GM23248 (cell line): ENCODE measurements around the gene HDAC4. TPM values are rescaled to one million over a fixed set of nuclear protein-coding genes. Genes with fewer than 3 reads are reported as not detected.
A peak's percentile ranks its signal among the peaks of the same experiment; 100 is the strongest.

Experiments used
- DNase-seq: peaks from one replicate; pipeline ENCODE4 v3.0.0-alpha.2; 2015
- H2AFZ ChIP-seq: fragments of 200-600 bp; sonication (generic); 2 replicates; pipeline ENCODE4 v1.6.1; 2016; ENCODE audit warnings: antibody characterized with exemption
- H3F3A ChIP-seq: fragments of 200-600 bp; sonication (generic); 2 replicates; pipeline ENCODE4 v1.6.1; 2016; ENCODE audit warnings: mild to moderate bottlenecking, antibody characterized with exemption, mixed run types; ENCODE audit not compliant: insufficient read depth
- H3K27ac ChIP-seq: fragments of 200-600 bp; sonication (generic); 2 replicates; pipeline ENCODE4 v1.5.1; 2016; ENCODE audit warnings: mild to moderate bottlenecking
- H3K27me3 ChIP-seq: fragments of 200-600 bp; sonication (generic); replicated peaks from 2 replicates; pipeline ENCODE4 v1.6.1; 2016; ENCODE audit warnings: mild to moderate bottlenecking; ENCODE audit not compliant: insufficient read depth
- H3K36me3 ChIP-seq: fragments of 200-600 bp; sonication (generic); 2 replicates; pipeline ENCODE4 v1.6.1; 2016; ENCODE audit warnings: low read depth, mild to moderate bottlenecking
- H3K4me1 ChIP-seq: fragments of 200-600 bp; sonication (generic); 2 replicates; pipeline ENCODE4 v1.6.1; 2016; ENCODE audit warnings: mild to moderate bottlenecking; ENCODE audit not compliant: insufficient read depth
- H3K4me2 ChIP-seq: fragments of 200-600 bp; sonication (generic); one replicate; pipeline ENCODE4 v1.6.1; 2016; ENCODE audit warnings: mild to moderate bottlenecking; ENCODE audit not compliant: unreplicated experiment
- H3K4me3 ChIP-seq: fragments of 200-600 bp; sonication (generic); 2 replicates; pipeline ENCODE4 v1.5.1; 2016; ENCODE audit warnings: mild to moderate bottlenecking
- H3K79me2 ChIP-seq: fragments of 200-600 bp; sonication (generic); 2 replicates; pipeline ENCODE4 v1.6.1; 2016; ENCODE audit warnings: mild to moderate bottlenecking; ENCODE audit not compliant: insufficient read depth
- H3K9ac ChIP-seq: fragments of 200-600 bp; sonication (generic); 2 replicates; pipeline ENCODE4 v1.6.1; 2016; ENCODE audit warnings: mild to moderate bottlenecking
- H3K9me2 ChIP-seq: fragments of 200-600 bp; sonication (generic); 2 replicates; pipeline ENCODE4 v1.6.1; 2016; ENCODE audit warnings: mixed run types, mild to moderate bottlenecking, moderate library complexity; ENCODE audit not compliant: insufficient read depth
- H3K9me3 ChIP-seq: fragments of 200-600 bp; sonication (generic); one replicate; pipeline ENCODE4 v1.6.1; 2017; ENCODE audit warnings: low read depth
- H4K20me1 ChIP-seq: fragments of 200-600 bp; sonication (generic); 2 replicates; pipeline ENCODE4 v1.6.0; 2016; ENCODE audit not compliant: insufficient read depth
- EZH2 ChIP-seq: fragments of 200-600 bp; sonication (generic); IDR thresholded peaks from 2 replicates; pipeline ENCODE4 v1.6.1; 2018; ENCODE audit warnings: antibody characterized with exemption, mild to moderate bottlenecking; ENCODE audit not compliant: insufficient read depth, poor library complexity, severe bottlenecking
- EZH2phosphoT487 ChIP-seq: fragments of 200-600 bp; sonication (generic); IDR thresholded peaks from 2 replicates; pipeline ENCODE4 v1.6.1; 2018; ENCODE audit warnings: antibody characterized with exemption, moderate library complexity, mild to moderate bottlenecking, low read depth; ENCODE audit not compliant: insufficient read depth
- WGBS, 2 experiments: methylation state at CpG; one replicate each; pipeline ENCODE4 v1.1.6; 2015 to 2017; ENCODE audit warnings: low lambda C conversion rate in 2 of 2, low coverage in 1 of 2; ENCODE audit errors: missing lambda C conversion rate in 2 of 2; 5-methylcytosine and 5-hydroxymethylcytosine counted together
- in situ Hi-C: fragments of 300-500 bp; cut with MboI; formaldehyde crosslinking; loops from 2 replicates; pipeline ENCODE4 v1.15.0; 2020
- polyA plus RNA-seq: library from polyadenylated mRNA; unstranded; fragments of >200 nt; fragmentation: Nextera tagmentation; extraction: Ambion mirVana; gene quantifications from 2 replicates; pipeline ENCODE4 v1.2.1, GENCODE V29; 2016
- total RNA-seq: library from RNA; depleted of rRNA; stranded (reverse); fragments of >200 nt; shearing (Covaris generic); gene quantifications from 2 replicates; pipeline ENCODE4 v1.2.3, GENCODE V29; 2014

The HDAC4 gene
- total and polyA plus RNA-seq, 2 experiments from 2014 or later: 2.1 to 6.3 TPM

GRCh38 chr2:239264838-239265651, 135.8 kb downstream of the HDAC4 start:
- TF ChIP-seq EZH2 (no peak), EZH2phosphoT487 (no peak)
- peak; percentile 82 for DNase-seq
- Histone ChIP-seq H3K27ac (peak overlapping the region; percentile 22; the same call in 1 of the 2 replicates), H3K4me2 (no peak overlapping the region), H3K9me3 (no peaks in the 10 kb centered on the region), H3F3A (peaks cover 5% of the 10 kb centered on the region; the same call in 1 of the 2 replicates), H3K36me3 (no peaks in the 10 kb centered on the region), H3K9me2 (no peaks in the 10 kb centered on the region), H4K20me1 (no peaks in the 10 kb centered on the region), H3K9ac (peak overlapping the region; percentile 19; the same call in 1 of the 2 replicates), H3K4me3 (no peak overlapping the region), H2AFZ (no peak overlapping the region), H3K4me1 (peaks cover 33% of the 10 kb centered on the region), H3K79me2 (peaks cover 62% of the 10 kb centered on the region), H3K27me3 (no peaks in the 10 kb centered on the region)
- in situ Hi-C loops: no loop called here
- WGBS, 2 experiments: 47 to 52% methylated on average over 11 of the region's 11 CpGs

GRCh38 chr2:239264492-239264837, 136.4 kb downstream of the HDAC4 start:
- no peak overlapping the region for H3K4me2 ChIP-seq
- 71 to 79% methylated on average over 8 to 9 of the region's 9 CpGs for WGBS, 2 experiments
- no peak overlapping the region for H3K9ac ChIP-seq
- TF ChIP-seq EZH2 (no peak), EZH2phosphoT487 (no peak)
- no peaks in the 10 kb centered on the region for H4K20me1 ChIP-seq
- no peaks in the 10 kb centered on the region for H3K9me2 ChIP-seq
- no peak overlapping the region for H3K27ac ChIP-seq
- H3K9me3 ChIP-seq: no peaks in the 10 kb centered on the region
- peaks cover 65% of the 10 kb centered on the region for H3K79me2 ChIP-seq
- H2AFZ ChIP-seq: no peak overlapping the region
- H3K27me3 ChIP-seq: no peaks in the 10 kb centered on the region
- H3K4me3 ChIP-seq: no peak overlapping the region
- H3F3A ChIP-seq: peaks cover 5% of the 10 kb centered on the region; the same call in 1 of the 2 replicates
- in situ Hi-C loops: no loop called here
- no peaks in the 10 kb centered on the region for H3K36me3 ChIP-seq
- DNase-seq: peak; percentile 38
- peaks cover 33% of the 10 kb centered on the region for H3K4me1 ChIP-seq

- no peak overlapping the region for H3K27ac ChIP-seq
- H2AFZ ChIP-seq: no peak overlapping the region
- WGBS, 2 experiments: 87 to 92% methylated on average over 21 to 28 of the region's 28 CpGs
- H3F3A ChIP-seq: peaks cover 5% of the 10 kb centered on the region; the same call in 1 of the 2 replicates
- H3K36me3 ChIP-seq: no peaks in the 10 kb centered on the region
- H3K9me2 ChIP-seq: no peaks in the 10 kb centered on the region
- no peak for DNase-seq
- H3K4me2 ChIP-seq: no peak overlapping the region
- peaks cover 33% of the 10 kb centered on the region for H3K4me1 ChIP-seq
- peaks cover 65% of the 10 kb centered on the region for H3K79me2 ChIP-seq
- no peak overlapping the region for H3K9ac ChIP-seq
- TF ChIP-seq EZH2 (no peak), EZH2phosphoT487 (no peak)
- H3K27me3 ChIP-seq: no peaks in the 10 kb centered on the region
- H3K4me3 ChIP-seq: no peak overlapping the region
- in situ Hi-C loops: no loop called here
- no peaks in the 10 kb centered on the region for H3K9me3 ChIP-seq
- H4K20me1 ChIP-seq: no peaks in the 10 kb centered on the region
Measured at GRCh38 chr2:239263669-239264491, 136.9 kb downstream of the HDAC4 start.

- Histone ChIP-seq H3K79me2 (peaks cover 70% of the 10 kb centered on the region), H3K9me3 (no peaks in the 10 kb centered on the region), H3K9me2 (no peaks in the 10 kb centered on the region), H3K4me2 (no peak overlapping the region), H3K4me3 (no peak overlapping the region), H3K27me3 (no peaks in the 10 kb centered on the region), H3K36me3 (no peaks in the 10 kb centered on the region), H3K9ac (no peak overlapping the region), H3K4me1 (peaks cover 31% of the 10 kb centered on the region), H3F3A (peaks cover 5% of the 10 kb centered on the region; the same call in 1 of the 2 replicates), H2AFZ (no peak overlapping the region), H4K20me1 (no peaks in the 10 kb centered on the region), H3K27ac (no peak overlapping the region)
- in situ Hi-C loops: no loop called here
- 91 to 98% methylated on average over 8 to 14 of the region's 14 CpGs for WGBS, 2 experiments
- no peak for DNase-seq
- no peak for TF ChIP-seq EZH2phosphoT487
- TF ChIP-seq EZH2: no peak
Measured at GRCh38 chr2:239263231-239263630, 137.6 kb downstream of the HDAC4 start.
